ENCODE measurements around the gene MMP25.
A peak's percentile ranks its signal among the peaks of the same experiment; 100 is the strongest.

Gene MMP25

DNA sequence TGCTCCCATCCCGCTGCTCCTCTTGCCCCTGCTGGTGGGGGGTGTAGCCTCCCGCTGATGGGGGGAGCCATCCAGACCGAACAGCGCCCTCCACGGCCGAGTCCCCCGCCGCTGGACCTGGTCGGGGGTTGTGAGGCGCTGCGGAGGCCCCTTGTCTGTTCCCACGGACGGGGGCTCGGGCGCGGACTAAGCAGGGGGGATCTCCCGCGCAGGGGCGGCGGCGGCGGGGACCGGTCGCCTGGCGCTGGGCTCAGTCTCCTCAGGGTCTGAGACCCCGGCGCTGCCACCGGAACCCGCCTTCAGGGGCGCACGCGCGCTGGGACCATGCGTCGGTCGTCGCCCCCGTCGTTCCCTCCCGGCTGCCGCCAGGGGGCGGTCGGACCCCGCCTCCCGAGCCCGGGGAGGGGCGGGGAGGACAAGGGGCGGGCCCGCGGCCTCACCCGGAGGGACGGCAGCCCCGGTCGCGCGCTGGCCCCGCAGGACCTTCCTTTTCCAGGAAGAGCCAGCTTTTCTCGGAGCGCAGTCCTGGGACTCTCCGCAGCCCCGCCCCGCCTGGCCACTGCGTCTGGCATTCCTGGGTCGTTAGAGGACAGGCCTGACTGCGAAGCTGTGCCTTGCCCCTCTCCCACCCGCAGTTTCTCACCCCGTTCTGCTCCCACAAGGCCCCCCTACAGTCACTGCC, 12.8 kb downstream of the MMP25 start:
- peak; percentile 92 for DNase-seq
- no peaks in the 10 kb centered on the region for H3K36me3 ChIP-seq
- TF ChIP-seq, protein P1, sequence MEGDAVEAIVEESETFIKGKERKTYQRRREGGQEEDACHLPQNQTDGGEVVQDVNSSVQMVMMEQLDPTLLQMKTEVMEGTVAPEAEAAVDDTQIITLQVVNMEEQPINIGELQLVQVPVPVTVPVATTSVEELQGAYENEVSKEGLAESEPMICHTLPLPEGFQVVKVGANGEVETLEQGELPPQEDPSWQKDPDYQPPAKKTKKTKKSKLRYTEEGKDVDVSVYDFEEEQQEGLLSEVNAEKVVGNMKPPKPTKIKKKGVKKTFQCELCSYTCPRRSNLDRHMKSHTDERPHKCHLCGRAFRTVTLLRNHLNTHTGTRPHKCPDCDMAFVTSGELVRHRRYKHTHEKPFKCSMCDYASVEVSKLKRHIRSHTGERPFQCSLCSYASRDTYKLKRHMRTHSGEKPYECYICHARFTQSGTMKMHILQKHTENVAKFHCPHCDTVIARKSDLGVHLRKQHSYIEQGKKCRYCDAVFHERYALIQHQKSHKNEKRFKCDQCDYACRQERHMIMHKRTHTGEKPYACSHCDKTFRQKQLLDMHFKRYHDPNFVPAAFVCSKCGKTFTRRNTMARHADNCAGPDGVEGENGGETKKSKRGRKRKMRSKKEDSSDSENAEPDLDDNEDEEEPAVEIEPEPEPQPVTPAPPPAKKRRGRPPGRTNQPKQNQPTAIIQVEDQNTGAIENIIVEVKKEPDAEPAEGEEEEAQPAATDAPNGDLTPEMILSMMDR (IDR thresholded peaks at IDR 0.05; ENCODE audit: low read depth, low read length), result peak; percentile 74
- H3K9me3 ChIP-seq (ENCODE audit: severe bottlenecking), result no peaks in the 10 kb centered on the region
- peak overlapping the region; percentile 83 for H3K27ac ChIP-seq
- peak overlapping the region; percentile 80 for H3K4me3 ChIP-seq (ENCODE audit: low read depth, low read length)
- no peaks in the 10 kb centered on the region for H3K27me3 ChIP-seq (ENCODE audit: insufficient read depth, low read depth, severe bottlenecking)

DNA sequence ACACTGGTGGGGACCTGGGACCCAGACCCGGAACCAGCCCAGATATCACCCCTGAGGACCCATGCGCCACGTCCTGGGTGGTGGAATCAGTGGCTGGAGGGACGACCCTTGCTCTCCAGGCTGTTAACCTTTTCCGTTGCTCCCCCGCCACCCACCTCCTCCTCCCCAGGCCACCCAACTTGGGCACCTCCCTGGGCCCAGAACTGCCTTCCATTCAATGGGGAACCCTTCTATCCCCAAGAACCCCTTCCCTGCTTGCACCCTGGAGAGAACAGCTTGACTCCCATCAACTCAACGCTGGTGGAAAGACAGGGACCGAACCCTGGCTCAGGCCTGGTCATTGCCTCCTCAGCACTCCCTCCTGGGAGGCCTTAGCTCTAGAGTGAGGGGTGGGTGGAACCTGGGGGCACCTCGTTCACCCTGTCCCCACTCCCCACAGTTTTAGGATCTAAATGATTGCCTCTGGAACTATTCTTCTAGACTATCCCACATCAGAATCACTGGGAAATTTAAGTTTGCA, 13.4 kb downstream of the MMP25 start:
- no peak for DNase-seq
- Histone ChIP-seq H3K36me3 (no peaks in the 10 kb centered on the region), H3K27ac (peak overlapping the region; percentile 45), H3K4me3 (ENCODE audit: low read depth, low read length) (peak overlapping the region; percentile 33), H3K9me3 (ENCODE audit: severe bottlenecking) (no peaks in the 10 kb centered on the region), H3K27me3 (ENCODE audit: insufficient read depth, low read depth, severe bottlenecking) (no peaks in the 10 kb centered on the region)
- TF ChIP-seq, protein P1 (IDR thresholded peaks at IDR 0.05; ENCODE audit: low read depth, low read length), result no peak

DNA sequence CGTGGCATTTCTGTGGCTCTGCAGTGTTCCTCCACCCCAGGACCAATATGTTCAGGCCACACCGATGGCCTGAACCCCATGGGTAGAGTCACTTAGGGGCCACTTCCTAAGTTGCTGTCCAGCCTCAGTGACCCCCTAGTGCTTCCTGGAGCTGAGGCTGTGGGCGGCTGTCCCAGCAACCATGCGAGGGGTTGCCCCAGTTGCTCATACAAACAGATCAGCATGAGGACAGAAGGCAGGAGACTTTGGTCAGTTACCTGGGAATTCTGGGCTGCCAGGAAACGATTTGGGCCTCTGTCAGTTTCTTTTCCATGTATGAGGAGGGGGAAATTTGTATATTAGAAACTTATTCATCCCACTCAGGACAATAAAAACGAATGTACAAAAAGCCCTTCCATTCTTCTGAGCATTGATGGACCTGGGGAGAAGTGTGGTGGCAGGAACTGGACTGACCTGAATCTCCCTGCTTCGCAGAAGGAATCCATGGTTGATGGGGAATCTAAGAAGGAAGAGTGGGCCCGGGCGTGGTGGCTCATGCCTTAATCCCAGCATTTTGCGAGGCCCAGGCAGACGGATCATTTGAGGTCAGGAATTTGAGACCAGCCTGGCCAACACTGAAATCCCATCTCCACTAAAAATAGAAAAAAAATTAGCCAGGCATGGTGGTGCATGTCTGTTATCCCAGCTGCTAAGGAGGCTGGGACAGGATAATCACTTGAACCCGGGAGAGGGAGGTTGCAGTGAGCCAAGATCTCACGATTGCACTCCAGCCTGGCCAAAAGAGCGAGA, 14.2 kb downstream of the MMP25 start:
- H3K36me3 ChIP-seq, result no peaks in the 10 kb centered on the region
- TF ChIP-seq, protein P1 (IDR thresholded peaks at IDR 0.05; ENCODE audit: low read depth, low read length), result no peak
- DNase-seq, result peak; percentile 83
- H3K4me3 ChIP-seq (ENCODE audit: low read depth, low read length), result no peak overlapping the region
- no peaks in the 10 kb centered on the region for H3K9me3 ChIP-seq (ENCODE audit: severe bottlenecking)
- peak overlapping the region; percentile 45 for H3K27ac ChIP-seq
- no peaks in the 10 kb centered on the region for H3K27me3 ChIP-seq (ENCODE audit: insufficient read depth, low read depth, severe bottlenecking)

- no peaks in the 10 kb centered on the region for H3K36me3 ChIP-seq
- TF ChIP-seq, protein P1 (IDR thresholded peaks at IDR 0.05; ENCODE audit: low read depth, low read length), result no peak
- no peaks in the 10 kb centered on the region for H3K27me3 ChIP-seq (ENCODE audit: insufficient read depth, low read depth, severe bottlenecking)
- no peak for DNase-seq
- H3K27ac ChIP-seq, result no peak overlapping the region
- no peaks in the 10 kb centered on the region for H3K9me3 ChIP-seq (ENCODE audit: severe bottlenecking)
- H3K4me3 ChIP-seq (ENCODE audit: low read depth, low read length), result no peak overlapping the region
These were observed 16.2 kb downstream of the MMP25 start for GRCh38 chr16:3062553-3062952.

DNA sequence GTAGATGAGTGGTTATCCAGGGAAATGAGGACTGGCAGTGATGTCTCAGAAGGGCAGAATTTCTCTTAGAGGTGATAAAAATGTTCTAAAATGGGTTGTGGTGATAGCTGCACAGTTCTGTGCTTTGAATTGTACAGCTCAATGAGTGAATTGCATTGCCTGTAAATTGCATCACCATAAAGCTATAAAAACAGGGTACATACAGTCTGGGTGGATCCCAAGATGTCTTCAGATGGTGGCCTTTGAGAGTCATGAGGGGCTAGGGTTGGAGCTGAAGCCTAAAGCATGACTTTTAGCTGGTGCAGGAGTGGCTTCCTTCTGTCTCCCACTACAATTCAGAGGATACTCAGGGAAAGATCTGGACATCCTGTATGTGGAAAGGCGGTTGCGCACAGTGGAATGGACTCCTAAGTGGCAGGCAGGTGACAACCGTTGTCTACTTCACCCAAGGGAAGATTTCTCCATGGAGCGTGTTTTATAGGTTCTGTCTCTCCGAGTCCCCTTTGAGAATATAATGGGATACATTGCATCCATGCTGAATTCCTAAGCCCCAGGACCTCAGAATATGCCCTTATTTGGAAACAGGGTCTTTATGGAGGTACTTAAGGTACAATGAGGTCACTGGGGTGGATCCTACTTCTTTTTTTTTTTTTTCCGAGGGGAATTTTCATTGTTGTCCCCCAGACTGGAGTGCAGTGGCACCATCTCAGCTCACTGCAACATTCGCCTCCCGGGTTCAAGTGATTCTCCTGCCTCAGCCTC, 17.4 kb downstream of the MMP25 start:
- Histone ChIP-seq H3K9me3 (ENCODE audit: severe bottlenecking) (no peaks in the 10 kb centered on the region), H3K4me3 (ENCODE audit: low read depth, low read length) (no peak overlapping the region), H3K27me3 (ENCODE audit: insufficient read depth, low read depth, severe bottlenecking) (no peaks in the 10 kb centered on the region), H3K27ac (no peak overlapping the region), H3K36me3 (no peaks in the 10 kb centered on the region)
- TF ChIP-seq, protein P1 (IDR thresholded peaks at IDR 0.05; ENCODE audit: low read depth, low read length), result no peak
- DNase-seq, result no peak
